Measurements from ENCODE around the gene CHRM2.

Gene CHRM2

DNA sequence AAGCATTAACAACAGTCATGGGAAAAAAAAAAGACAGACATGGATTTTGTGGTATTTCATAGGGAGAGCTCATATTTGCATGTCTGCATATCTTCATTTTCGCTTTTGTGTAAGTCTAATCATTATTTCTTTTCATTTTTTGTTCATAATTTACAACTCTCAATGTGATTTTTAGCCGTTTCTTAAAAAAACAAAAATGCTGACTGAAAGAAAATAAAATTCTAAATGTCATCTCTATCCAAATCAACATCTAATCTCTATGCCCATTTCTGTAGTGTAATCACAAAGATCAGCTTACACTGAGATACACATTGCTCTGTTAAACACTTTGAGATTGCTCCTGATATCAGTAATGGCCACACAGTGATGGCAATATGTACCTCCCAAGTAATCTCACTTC, 29.2 kb downstream of the CHRM2 start:
- TF ChIP-seq CTCF (IDR thresholded peaks at IDR 0.05), result no peak
- TF ChIP-seq ZFX (IDR thresholded peaks at IDR 0.05; ENCODE audit: borderline replicate concordance), result no peak

GRCh38 chr7:136900005-136900404, 31.6 kb downstream of the CHRM2 start:
- peak overlapping the region; percentile 47 for H3K27ac ChIP-seq
- TF ChIP-seq CTCF (IDR thresholded peaks at IDR 0.05) (no peak), ZFX (IDR thresholded peaks at IDR 0.05; ENCODE audit: borderline replicate concordance) (no peak)

More for the DNA sequence above, 29.2 kb downstream of the CHRM2 start:
- H3K27ac ChIP-seq, result peak overlapping the region; percentile 47

GRCh38 chr7:136910771-136911170, 42.3 kb downstream of the CHRM2 start:
- no peak overlapping the region for H3K27ac ChIP-seq
- TF ChIP-seq CTCF (IDR thresholded peaks at IDR 0.05) (no peak), ZFX (IDR thresholded peaks at IDR 0.05; ENCODE audit: borderline replicate concordance) (no peak)

DNA sequence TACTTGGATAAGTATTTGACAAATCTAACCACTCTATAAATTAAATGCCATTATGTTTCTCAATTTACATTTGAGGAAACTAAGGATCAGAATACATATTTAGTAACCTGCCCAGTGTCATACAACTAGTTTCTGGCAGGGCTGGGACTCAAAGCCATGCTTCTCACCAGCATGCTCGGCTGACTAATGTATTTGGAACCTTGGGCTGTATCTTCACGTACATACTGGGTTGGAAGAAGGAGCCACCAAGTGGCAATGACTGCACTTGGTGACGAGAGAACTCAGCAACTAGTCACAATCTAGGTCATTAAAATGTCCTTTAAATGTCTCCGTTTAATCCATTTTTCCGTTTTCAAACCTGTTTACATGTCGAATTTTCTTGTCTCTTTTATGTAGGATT, 42.9 kb downstream of the CHRM2 start:
- no peak for TF ChIP-seq ZFX (IDR thresholded peaks at IDR 0.05; ENCODE audit: borderline replicate concordance)
- peak; percentile 17; the same call in 1 of the 2 replicates for TF ChIP-seq CTCF (IDR thresholded peaks at IDR 0.05)

GRCh38 chr7:136912339-136912738, 43.9 kb downstream of the CHRM2 start:
- H3K27ac ChIP-seq, result no peak overlapping the region
- TF ChIP-seq CTCF (IDR thresholded peaks at IDR 0.05), result no peak
- no peak for TF ChIP-seq ZFX (IDR thresholded peaks at IDR 0.05; ENCODE audit: borderline replicate concordance)

More for the DNA sequence above, 42.9 kb downstream of the CHRM2 start:
- H3K27ac ChIP-seq, result no peak overlapping the region

- TF ChIP-seq CTCF (IDR thresholded peaks at IDR 0.05) (no peak), ZFX (IDR thresholded peaks at IDR 0.05; ENCODE audit: borderline replicate concordance) (no peak)
- H3K27ac ChIP-seq, result no peak overlapping the region
Observed at GRCh38 chr7:136914016-136914415, 45.6 kb downstream of the CHRM2 start.

DNA sequence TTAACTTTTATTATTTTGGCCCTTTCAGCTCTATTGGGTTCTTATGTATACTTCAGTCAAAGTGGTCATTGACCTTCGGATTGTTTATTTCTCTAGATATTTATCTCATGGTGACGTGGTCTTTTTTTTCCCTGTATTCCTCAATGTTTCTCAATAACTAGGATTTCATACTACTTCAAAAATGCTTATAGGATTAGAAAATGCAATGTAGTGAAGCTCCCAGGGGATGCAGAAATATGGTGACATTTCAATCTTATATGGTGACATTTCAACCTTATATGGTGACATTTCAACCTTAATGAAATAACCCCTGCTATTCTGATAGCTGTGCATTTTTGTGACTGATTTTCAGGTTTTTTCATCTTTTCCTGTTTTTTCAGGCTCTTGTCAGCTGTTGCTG, 51.4 kb downstream of the CHRM2 start:
- no peak for TF ChIP-seq CTCF (IDR thresholded peaks at IDR 0.05)
- no peak for TF ChIP-seq ZFX (IDR thresholded peaks at IDR 0.05; ENCODE audit: borderline replicate concordance)
- H3K27ac ChIP-seq, result no peak overlapping the region
